GM23248 (cell line): ENCODE data around the gene APBB1IP.
"Not testable (repeated sequence)": the region's sequence is repeated elsewhere in the genome, so short reads cannot be mapped to it uniquely, and the experiment has no call there.

ENCODE experiments used
- EZH2 ChIP-seq: fragments of 200-600 bp; sonication (generic); IDR thresholded peaks from 2 replicates; pipeline ENCODE4 v1.6.1; 2018; ENCODE audit warnings: antibody characterized with exemption, mild to moderate bottlenecking; ENCODE audit not compliant: insufficient read depth, poor library complexity, severe bottlenecking
- EZH2phosphoT487 ChIP-seq: fragments of 200-600 bp; sonication (generic); IDR thresholded peaks from 2 replicates; pipeline ENCODE4 v1.6.1; 2018; ENCODE audit warnings: antibody characterized with exemption, moderate library complexity, mild to moderate bottlenecking, low read depth; ENCODE audit not compliant: insufficient read depth

GRCh38 chr10:26490367-26490766 is 52.2 kb downstream of the APBB1IP start:
- TF ChIP-seq EZH2, EZH2phosphoT487: not testable (repeated sequence)
